ENCODE data around the gene KCNT1.

KCNT1 gene

GRCh38 chr9:135769489-135770202, 67.7 kb downstream of the KCNT1 start:
- no peak for DNase-seq

- no peak for DNase-seq
These were observed 68.2 kb downstream of the KCNT1 start for GRCh38 chr9:135770203-135770535.

GRCh38 chr9:135770771-135771170, 68.8 kb downstream of the KCNT1 start:
- DNase-seq, result no peak

- DNase-seq, result no peak
These were observed 69.5 kb downstream of the KCNT1 start for GRCh38 chr9:135771401-135772051.

GRCh38 chr9:135772056-135772646, 70.2 kb downstream of the KCNT1 start:
- DNase-seq, result no peak

GRCh38 chr9:135772702-135773493, 70.9 kb downstream of the KCNT1 start:
- DNase-seq, result no peak

GRCh38 chr9:135773530-135774238, 71.7 kb downstream of the KCNT1 start:
- no peak for DNase-seq

GRCh38 chr9:135774239-135774747, 72.3 kb downstream of the KCNT1 start:
- no peak for DNase-seq

- DNase-seq, result no peak
These were observed 73.0 kb downstream of the KCNT1 start for GRCh38 chr9:135774794-135775525.

GRCh38 chr9:135775911-135776310, 73.9 kb downstream of the KCNT1 start:
- DNase-seq, result no peak

GRCh38 chr9:135776893-135777622, 75.1 kb downstream of the KCNT1 start:
- DNase-seq, result no peak

- DNase-seq, result no peak
These were observed 75.7 kb downstream of the KCNT1 start for GRCh38 chr9:135777623-135778177.

- no peak for DNase-seq
These were observed 76.4 kb downstream of the KCNT1 start for GRCh38 chr9:135778421-135778820.

GRCh38 chr9:135779571-135779970, 77.6 kb downstream of the KCNT1 start:
- DNase-seq, result no peak

GRCh38 chr9:135780086-135780485, 78.1 kb downstream of the KCNT1 start:
- no peak for DNase-seq

- no peak for DNase-seq
These were observed 78.6 kb downstream of the KCNT1 start for GRCh38 chr9:135780626-135781025.

GRCh38 chr9:135782946-135783345, 81.0 kb downstream of the KCNT1 start:
- DNase-seq, result no peak

GRCh38 chr9:135783540-135784245, 81.7 kb downstream of the KCNT1 start:
- DNase-seq, result no peak

GRCh38 chr9:135785013-135785575, 83.1 kb downstream of the KCNT1 start:
- no peak for DNase-seq
